Hepatocyte (in vitro differentiated cells): ENCODE measurements around the gene DHRS13. TPM values are rescaled to one million over a fixed set of nuclear protein-coding genes. Genes with fewer than 3 reads are reported as not detected.
"Not testable (repeated sequence)": the region's sequence is repeated elsewhere in the genome, so short reads cannot be mapped to it uniquely, and the experiment has no call there.

ENCODE experiments used
- DNase-seq: peaks from one replicate; pipeline ENCODE4 v3.0.0-alpha.2; 2016; ENCODE audit warnings: low spot score
- H2AFZ ChIP-seq: fragments of 200-600 bp; sonication (generic); 2 replicates; pipeline ENCODE4 v1.6.0; 2016; ENCODE audit warnings: antibody characterized with exemption, mild to moderate bottlenecking
- H3K27ac ChIP-seq: fragments of 200-600 bp; sonication (generic); 2 replicates; pipeline ENCODE4 v1.5.1; 2016; ENCODE audit warnings: mild to moderate bottlenecking
- H3K27me3 ChIP-seq: fragments of 200-600 bp; sonication (generic); 2 replicates; pipeline ENCODE4 v1.6.1; 2016
- H3K36me3 ChIP-seq: fragments of 200-600 bp; sonication (generic); replicated peaks from 2 replicates; pipeline ENCODE4 v1.5.1; 2016; ENCODE audit warnings: low read depth; ENCODE audit not compliant: insufficient read depth
- H3K4me1 ChIP-seq: fragments of 200-600 bp; sonication (generic); 2 replicates; pipeline ENCODE4 v1.5.1; 2016; ENCODE audit warnings: mild to moderate bottlenecking, moderate library complexity; ENCODE audit not compliant: insufficient read depth
- H3K4me2 ChIP-seq: fragments of 200-600 bp; sonication (generic); 2 replicates; pipeline ENCODE4 v1.6.0; 2016
- H3K4me3 ChIP-seq: fragments of 200-600 bp; sonication (generic); 2 replicates; pipeline ENCODE4 v1.5.1; 2016; ENCODE audit warnings: mild to moderate bottlenecking
- H3K79me2 ChIP-seq: fragments of 200-600 bp; sonication (generic); 2 replicates; pipeline ENCODE4 v1.6.0; 2017; ENCODE audit warnings: mild to moderate bottlenecking
- H3K9me2 ChIP-seq: fragments of 200-600 bp; sonication (generic); replicated peaks from 2 replicates; pipeline ENCODE4 v1.6.0; 2017; ENCODE audit warnings: mild to moderate bottlenecking; ENCODE audit not compliant: insufficient read depth
- H3K9me3 ChIP-seq: fragments of 200-600 bp; sonication (generic); 2 replicates; pipeline ENCODE4 v1.5.1; 2016; ENCODE audit warnings: low read depth, mild to moderate bottlenecking
- H4K20me1 ChIP-seq: fragments of 200-600 bp; sonication (generic); 2 replicates; pipeline ENCODE4 v1.6.0; 2016; ENCODE audit warnings: mild to moderate bottlenecking; ENCODE audit not compliant: insufficient read depth, poor library complexity, severe bottlenecking
- EZH2 ChIP-seq: fragments of 200-600 bp; sonication (generic); IDR thresholded peaks from 2 replicates; pipeline ENCODE4 v1.6.1; 2016; ENCODE audit warnings: antibody characterized with exemption, mild to moderate bottlenecking, borderline replicate concordance
- EZH2phosphoT487 ChIP-seq: fragments of 200-600 bp; sonication (generic); IDR thresholded peaks from one replicate; pipeline ENCODE4 v1.6.1; 2018; ENCODE audit warnings: antibody characterized with exemption, mild to moderate bottlenecking, low read depth, moderate library complexity; ENCODE audit not compliant: unreplicated experiment, severe bottlenecking
- WGBS: methylation state at CpG from one replicate; pipeline ENCODE4 v1.1.6; 2016; ENCODE audit warnings: low lambda C conversion rate; ENCODE audit errors: missing lambda C conversion rate; 5-methylcytosine and 5-hydroxymethylcytosine counted together
- polyA plus RNA-seq: library from polyadenylated mRNA; unstranded; fragments of >200 nt; fragmentation: Nextera tagmentation; extraction: Ambion mirVana; gene quantifications from 2 replicates; pipeline ENCODE4 v1.2.1, GENCODE V29; 2016
- total RNA-seq: library from RNA; depleted of rRNA; stranded (reverse); fragments of >200 nt; gene quantifications from 2 replicates; pipeline ENCODE4 v1.2.3, GENCODE V29; 2014
- TF ChIP-seq, protein P1 (sequence below): fragments of 200-600 bp; sonication (generic); IDR thresholded peaks from 2 replicates; pipeline ENCODE4 v1.5.1; 2016; ENCODE audit warnings: antibody characterized with exemption, mild to moderate bottlenecking; ENCODE audit not compliant: poor library complexity

The DHRS13 gene
- total and polyA plus RNA-seq, 2 experiments from 2014 or later = 14.9 to 15.4 TPM

GRCh38 chr17:28937044-28937729 is 34.3 kb upstream of the DHRS13 start:
- Histone ChIP-seq H3K9me3 (no peaks in the 10 kb centered on the region), H3K27me3 (no peaks in the 10 kb centered on the region), H3K4me2 (no peak overlapping the region), H3K4me1 (peaks cover 6% of the 10 kb centered on the region), H3K36me3 (no peaks in the 10 kb centered on the region), H3K79me2 (peaks cover 100% of the 10 kb centered on the region), H4K20me1 (peaks cover 82% of the 10 kb centered on the region), H3K9me2 (no peaks in the 10 kb centered on the region), H2AFZ (no peak overlapping the region), H3K4me3 (no peak overlapping the region), H3K27ac (no peak overlapping the region)
- 76% methylated on average over 5 of the region's 5 CpGs for WGBS
- DNase-seq = no peak
- TF ChIP-seq, protein P1, sequence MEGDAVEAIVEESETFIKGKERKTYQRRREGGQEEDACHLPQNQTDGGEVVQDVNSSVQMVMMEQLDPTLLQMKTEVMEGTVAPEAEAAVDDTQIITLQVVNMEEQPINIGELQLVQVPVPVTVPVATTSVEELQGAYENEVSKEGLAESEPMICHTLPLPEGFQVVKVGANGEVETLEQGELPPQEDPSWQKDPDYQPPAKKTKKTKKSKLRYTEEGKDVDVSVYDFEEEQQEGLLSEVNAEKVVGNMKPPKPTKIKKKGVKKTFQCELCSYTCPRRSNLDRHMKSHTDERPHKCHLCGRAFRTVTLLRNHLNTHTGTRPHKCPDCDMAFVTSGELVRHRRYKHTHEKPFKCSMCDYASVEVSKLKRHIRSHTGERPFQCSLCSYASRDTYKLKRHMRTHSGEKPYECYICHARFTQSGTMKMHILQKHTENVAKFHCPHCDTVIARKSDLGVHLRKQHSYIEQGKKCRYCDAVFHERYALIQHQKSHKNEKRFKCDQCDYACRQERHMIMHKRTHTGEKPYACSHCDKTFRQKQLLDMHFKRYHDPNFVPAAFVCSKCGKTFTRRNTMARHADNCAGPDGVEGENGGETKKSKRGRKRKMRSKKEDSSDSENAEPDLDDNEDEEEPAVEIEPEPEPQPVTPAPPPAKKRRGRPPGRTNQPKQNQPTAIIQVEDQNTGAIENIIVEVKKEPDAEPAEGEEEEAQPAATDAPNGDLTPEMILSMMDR = no peak
- TF ChIP-seq EZH2 (no peak), EZH2phosphoT487 (no peak)

- Histone ChIP-seq H3K4me1 (peaks cover 6% of the 10 kb centered on the region), H4K20me1 (peaks cover 82% of the 10 kb centered on the region), H3K79me2 (peaks cover 100% of the 10 kb centered on the region), H3K4me2 (no peak overlapping the region), H3K4me3 (no peak overlapping the region), H3K27ac (no peak overlapping the region), H3K9me2 (no peaks in the 10 kb centered on the region), H3K36me3 (no peaks in the 10 kb centered on the region), H2AFZ (no peak overlapping the region), H3K27me3 (no peaks in the 10 kb centered on the region), H3K9me3 (no peaks in the 10 kb centered on the region)
- TF ChIP-seq EZH2phosphoT487 (no peak), EZH2 (no peak)
- TF ChIP-seq, protein P1 = no peak
- no peak for DNase-seq
- 83% methylated on average over 8 of the region's 8 CpGs for WGBS
These were observed 33.0 kb upstream of the DHRS13 start for GRCh38 chr17:28935744-28936460.

GRCh38 chr17:28934508-28934907 is 31.6 kb upstream of the DHRS13 start:
- not testable (repeated sequence) for H3K9me2 ChIP-seq, H3K9me3 ChIP-seq, H3K36me3 ChIP-seq, H3K4me2 ChIP-seq, DNase-seq, H3K4me1 ChIP-seq, H2AFZ ChIP-seq, H3K27me3 ChIP-seq, H3K27ac ChIP-seq, H3K4me3 ChIP-seq
- Histone ChIP-seq H3K79me2 (peaks cover 100% of the 10 kb centered on the region), H4K20me1 (peaks cover 83% of the 10 kb centered on the region)
- 98% methylated on average over 8 of the region's 8 CpGs for WGBS

GRCh38 chr17:28929787-28930186 is 26.9 kb upstream of the DHRS13 start:
- peaks cover 63% of the 10 kb centered on the region for H4K20me1 ChIP-seq
- no peak for DNase-seq
- WGBS = 85% methylated on average over 2 of the region's 2 CpGs

More at GRCh38 chr17:28929787-28930186, 26.9 kb upstream of the DHRS13 start:
- Histone ChIP-seq H3K36me3 (no peaks in the 10 kb centered on the region), H3K4me2 (no peak overlapping the region), H3K79me2 (peaks cover 99% of the 10 kb centered on the region), H3K27me3 (no peaks in the 10 kb centered on the region), H2AFZ (no peak overlapping the region), H3K9me3 (no peaks in the 10 kb centered on the region), H3K27ac (no peak overlapping the region), H3K4me3 (no peak overlapping the region), H3K9me2 (no peaks in the 10 kb centered on the region), H3K4me1 (no peaks in the 10 kb centered on the region)
- TF ChIP-seq EZH2 (no peak), EZH2phosphoT487 (no peak)
- TF ChIP-seq, protein P1 = no peak
